Mucosa of stomach (tissue), 1 donor: Measurements from ENCODE around the gene NDEL1.
"Not testable (repeated sequence)": the region's sequence is repeated elsewhere in the genome, so short reads cannot be mapped to it uniquely, and the experiment has no call there.

Source experiments
- H3K27me3 ChIP-seq: one replicate; pipeline ENCODE4 v1.7.0; 2013; ENCODE audit warnings: mild to moderate bottlenecking, low read length; ENCODE audit not compliant: control insufficient read depth, insufficient read depth
- H3K36me3 ChIP-seq: one replicate; pipeline ENCODE4 v1.7.0; 2013; ENCODE audit warnings: low read length; ENCODE audit not compliant: control insufficient read depth, insufficient read depth
- H3K4me1 ChIP-seq: one replicate; pipeline ENCODE4 v1.7.0; 2013; ENCODE audit warnings: mild to moderate bottlenecking, low read length; ENCODE audit not compliant: control insufficient read depth, insufficient read depth
- H3K4me3 ChIP-seq: one replicate; pipeline ENCODE4 v1.7.0; 2013; ENCODE audit warnings: low read length
- H3K9ac ChIP-seq: one replicate; pipeline ENCODE4 v1.7.0; 2013; ENCODE audit warnings: mild to moderate bottlenecking, low read length, moderate library complexity
- H3K9me3 ChIP-seq: one replicate; pipeline ENCODE4 v1.7.0; 2013; ENCODE audit warnings: mild to moderate bottlenecking, low read length, moderate library complexity; ENCODE audit not compliant: control insufficient read depth
- donor health status: Pancreatic carcinoma.

Gene NDEL1

GRCh38 chr17:8435245-8436168, at the start of gene NDEL1:
TSS of gene NDEL1 (plus strand) at chr17:8435884. CDS start at chr17:8444272, 8,388 bp downstream.
- H3K27me3 ChIP-seq, result no peaks in the 10 kb centered on the region
- H3K9ac ChIP-seq, result peak within 1 kb of the TSS; percentile 99
- H3K36me3 ChIP-seq, result no peaks in the 10 kb centered on the region
- no peaks in the 10 kb centered on the region for H3K4me1 ChIP-seq
- no peaks in the 10 kb centered on the region for H3K9me3 ChIP-seq
- peak within 1 kb of the TSS; percentile 86 for H3K4me3 ChIP-seq

- Histone ChIP-seq H3K9me3 (no peaks in the 10 kb centered on the region), H3K36me3 (no peaks in the 10 kb centered on the region), H3K4me3 (no peak overlapping the region), H3K4me1 (peaks cover 4% of the 10 kb centered on the region), H3K9ac (no peak overlapping the region), H3K27me3 (peaks cover 3% of the 10 kb centered on the region)
These were observed 48.8 kb upstream of the NDEL1 start for GRCh38 chr17:8386841-8387240.

- no peak overlapping the region for H3K4me3 ChIP-seq
- H3K36me3 ChIP-seq, result no peaks in the 10 kb centered on the region
- no peak overlapping the region for H3K9ac ChIP-seq
- H3K9me3 ChIP-seq, result no peaks in the 10 kb centered on the region
- no peaks in the 10 kb centered on the region for H3K4me1 ChIP-seq
- peaks cover 13% of the 10 kb centered on the region for H3K27me3 ChIP-seq
These were observed 47.6 kb upstream of the NDEL1 start for GRCh38 chr17:8387914-8388651.

GRCh38 chr17:8391711-8392110, 44.0 kb upstream of the NDEL1 start:
- Histone ChIP-seq H3K4me3 (no peak overlapping the region), H3K4me1 (no peaks in the 10 kb centered on the region), H3K36me3 (no peaks in the 10 kb centered on the region), H3K9ac (no peak overlapping the region), H3K9me3 (no peaks in the 10 kb centered on the region), H3K27me3 (peaks cover 34% of the 10 kb centered on the region)

GRCh38 chr17:8392274-8392673, 43.4 kb upstream of the NDEL1 start:
- Histone ChIP-seq H3K9ac (no peak overlapping the region), H3K27me3 (peaks cover 36% of the 10 kb centered on the region), H3K9me3 (no peaks in the 10 kb centered on the region), H3K4me3 (no peak overlapping the region), H3K36me3 (no peaks in the 10 kb centered on the region), H3K4me1 (no peaks in the 10 kb centered on the region)

- peaks cover 42% of the 10 kb centered on the region for H3K27me3 ChIP-seq
- no peak overlapping the region for H3K4me3 ChIP-seq
- H3K36me3 ChIP-seq, result no peaks in the 10 kb centered on the region
These were observed 42.8 kb upstream of the NDEL1 start for GRCh38 chr17:8392674-8393469.

GRCh38 chr17:8393470-8394231, 42.0 kb upstream of the NDEL1 start:
- Histone ChIP-seq H3K9me3 (no peaks in the 10 kb centered on the region), H3K4me3 (no peak overlapping the region), H3K27me3 (peaks cover 43% of the 10 kb centered on the region), H3K4me1 (no peaks in the 10 kb centered on the region), H3K9ac (no peak overlapping the region), H3K36me3 (no peaks in the 10 kb centered on the region)

More at GRCh38 chr17:8392674-8393469, 42.8 kb upstream of the NDEL1 start:
- Histone ChIP-seq H3K9ac (no peak overlapping the region), H3K9me3 (no peaks in the 10 kb centered on the region), H3K4me1 (no peaks in the 10 kb centered on the region)

- H3K4me3 ChIP-seq, H3K9me3 ChIP-seq, H3K9ac ChIP-seq, H3K4me1 ChIP-seq, H3K36me3 ChIP-seq: not testable (repeated sequence)
- peaks cover 43% of the 10 kb centered on the region for H3K27me3 ChIP-seq
These were observed 41.2 kb upstream of the NDEL1 start for GRCh38 chr17:8394497-8394896.

GRCh38 chr17:8397636-8398035, 38.0 kb upstream of the NDEL1 start, which contains the start of gene RNF222:
TSS of gene RNF222 (minus strand) at chr17:8397827. CDS start at chr17:8393461, 4,366 bp downstream.
- Histone ChIP-seq H3K4me1 (no peaks in the 10 kb centered on the region), H3K36me3 (no peaks in the 10 kb centered on the region), H3K9ac (no peak within 1 kb of the TSS), H3K9me3 (no peaks in the 10 kb centered on the region), H3K27me3 (peaks cover 37% of the 10 kb centered on the region), H3K4me3 (no peak within 1 kb of the TSS)

- H3K27me3 ChIP-seq, result peaks cover 27% of the 10 kb centered on the region
- H3K9ac ChIP-seq, result no peak overlapping the region
- H3K4me1 ChIP-seq, result no peaks in the 10 kb centered on the region
- no peaks in the 10 kb centered on the region for H3K9me3 ChIP-seq
- no peak overlapping the region for H3K4me3 ChIP-seq
- H3K36me3 ChIP-seq, result no peaks in the 10 kb centered on the region
These were observed 36.7 kb upstream of the NDEL1 start for GRCh38 chr17:8398980-8399379.

GRCh38 chr17:8401107-8401506, 34.6 kb upstream of the NDEL1 start:
- no peak overlapping the region for H3K9ac ChIP-seq
- no peaks in the 10 kb centered on the region for H3K36me3 ChIP-seq
- H3K27me3 ChIP-seq, result peaks cover 16% of the 10 kb centered on the region
- no peak overlapping the region for H3K4me3 ChIP-seq
- peaks cover 2% of the 10 kb centered on the region for H3K4me1 ChIP-seq
- H3K9me3 ChIP-seq, result no peaks in the 10 kb centered on the region
